ENCODE measurements around the gene STEAP3.

- no peak for TF ChIP-seq CTCF (IDR thresholded peaks at IDR 0.05)
- no peak for TF ChIP-seq ZFX (IDR thresholded peaks at IDR 0.05; ENCODE audit: borderline replicate concordance)
Observed at GRCh38 chr2:119245076-119245840, 21.6 kb downstream of the STEAP3 start.

Data from 22Rv1 (cell line).